ENCODE results near the gene EEF1B2. TPM values are rescaled to one million over a fixed set of nuclear protein-coding genes. Genes with fewer than 3 reads are reported as not detected.

EEF1B2 gene
- total RNA-seq, 1 donor = 442 TPM

- Histone ChIP-seq H3K27me3 (ENCODE audit: insufficient read depth, low read length) (no peaks in the 10 kb centered on the region), H3K9me3 (ENCODE audit: low read depth, low read length) (no peaks in the 10 kb centered on the region), H3K36me3 (ENCODE audit: insufficient read depth, low read length) (peaks cover 8% of the 10 kb centered on the region), H3K4me2 (ENCODE audit: insufficient read depth, low read length) (no peak overlapping the region), H3K4me3 (ENCODE audit: insufficient read depth, low read length) (no peak overlapping the region), H3K27ac (ENCODE audit: low read depth, low read length) (no peak overlapping the region), H3K79me2 (ENCODE audit: insufficient read depth, low read length) (peaks cover 70% of the 10 kb centered on the region), H3K4me1 (ENCODE audit: insufficient read depth, low read length) (peaks cover 3% of the 10 kb centered on the region), H4K20me1 (ENCODE audit: insufficient read depth, low read length) (peaks cover 19% of the 10 kb centered on the region), H2AFZ (ENCODE audit: low read length) (no peak overlapping the region)
- no peak for DNase-seq (ENCODE audit: insufficient read length, low spot score, missing footprints)
- no peak for TF ChIP-seq CTCF (IDR thresholded peaks at IDR 0.05; ENCODE audit: extremely low read depth, low read depth, low read length)
Measured at GRCh38 chr2:206193671-206194357, 34.1 kb downstream of the EEF1B2 start.

GRCh38 chr2:206198677-206199076 lies 39.0 kb downstream of the EEF1B2 start:
- peak; percentile 95 for DNase-seq (ENCODE audit: insufficient read length, low spot score, missing footprints)
- H3K4me2 ChIP-seq (ENCODE audit: insufficient read depth, low read length) = peak overlapping the region; percentile 36

GRCh38 chr2:206201075-206201848 lies 41.6 kb downstream of the EEF1B2 start:
- Histone ChIP-seq H3K27ac (ENCODE audit: low read depth, low read length) (no peak overlapping the region), H3K9me3 (ENCODE audit: low read depth, low read length) (no peaks in the 10 kb centered on the region), H3K79me2 (ENCODE audit: insufficient read depth, low read length) (peaks cover 69% of the 10 kb centered on the region), H4K20me1 (ENCODE audit: insufficient read depth, low read length) (peaks cover 11% of the 10 kb centered on the region), H3K36me3 (ENCODE audit: insufficient read depth, low read length) (peaks cover 8% of the 10 kb centered on the region), H2AFZ (ENCODE audit: low read length) (no peak overlapping the region), H3K4me3 (ENCODE audit: insufficient read depth, low read length) (no peak overlapping the region), H3K27me3 (ENCODE audit: insufficient read depth, low read length) (no peaks in the 10 kb centered on the region), H3K4me1 (ENCODE audit: insufficient read depth, low read length) (peaks cover 6% of the 10 kb centered on the region), H3K4me2 (ENCODE audit: insufficient read depth, low read length) (no peak overlapping the region)
- DNase-seq (ENCODE audit: insufficient read length, low spot score, missing footprints) = no peak
- TF ChIP-seq CTCF (IDR thresholded peaks at IDR 0.05; ENCODE audit: extremely low read depth, low read depth, low read length) = no peak

More at GRCh38 chr2:206198677-206199076, 39.0 kb downstream of the EEF1B2 start:
- Histone ChIP-seq H2AFZ (ENCODE audit: low read length) (no peak overlapping the region), H3K79me2 (ENCODE audit: insufficient read depth, low read length) (peaks cover 67% of the 10 kb centered on the region), H3K4me3 (ENCODE audit: insufficient read depth, low read length) (no peak overlapping the region), H3K4me1 (ENCODE audit: insufficient read depth, low read length) (peaks cover 6% of the 10 kb centered on the region), H3K27me3 (ENCODE audit: insufficient read depth, low read length) (no peaks in the 10 kb centered on the region), H3K36me3 (ENCODE audit: insufficient read depth, low read length) (peaks cover 8% of the 10 kb centered on the region), H4K20me1 (ENCODE audit: insufficient read depth, low read length) (peaks cover 16% of the 10 kb centered on the region), H3K9me3 (ENCODE audit: low read depth, low read length) (no peaks in the 10 kb centered on the region), H3K27ac (ENCODE audit: low read depth, low read length) (no peak overlapping the region)
- no peak for TF ChIP-seq CTCF (IDR thresholded peaks at IDR 0.05; ENCODE audit: extremely low read depth, low read depth, low read length)

GRCh38 chr2:206202446-206202845 lies 42.8 kb downstream of the EEF1B2 start:
- H3K27ac ChIP-seq (ENCODE audit: low read depth, low read length) = no peak overlapping the region
- no peak overlapping the region for H3K4me2 ChIP-seq (ENCODE audit: insufficient read depth, low read length)
- H3K4me1 ChIP-seq (ENCODE audit: insufficient read depth, low read length) = peaks cover 6% of the 10 kb centered on the region
- no peak for TF ChIP-seq CTCF (IDR thresholded peaks at IDR 0.05; ENCODE audit: extremely low read depth, low read depth, low read length)
- peaks cover 70% of the 10 kb centered on the region for H3K79me2 ChIP-seq (ENCODE audit: insufficient read depth, low read length)
- no peaks in the 10 kb centered on the region for H3K27me3 ChIP-seq (ENCODE audit: insufficient read depth, low read length)
- H2AFZ ChIP-seq (ENCODE audit: low read length) = no peak overlapping the region
- H3K36me3 ChIP-seq (ENCODE audit: insufficient read depth, low read length) = no peaks in the 10 kb centered on the region
- no peak overlapping the region for H3K4me3 ChIP-seq (ENCODE audit: insufficient read depth, low read length)
- peaks cover 11% of the 10 kb centered on the region for H4K20me1 ChIP-seq (ENCODE audit: insufficient read depth, low read length)
- DNase-seq (ENCODE audit: insufficient read length, low spot score, missing footprints) = no peak
- H3K9me3 ChIP-seq (ENCODE audit: low read depth, low read length) = no peaks in the 10 kb centered on the region
